HCT116 (cell line): ENCODE measurements around the gene DOCK10. TPM values are rescaled to one million over a fixed set of nuclear protein-coding genes. Genes with fewer than 3 reads are reported as not detected.
"Not testable (repeated sequence)": the region's sequence is repeated elsewhere in the genome, so short reads cannot be mapped to it uniquely, and the experiment has no call there.

Experiments
- ATAC-seq: fragments of 200-7000 bp; cut with Tn5 transposase; 2 replicates; pipeline ENCODE4 v1.9.1; 2020; ENCODE audit warnings: mild to moderate bottlenecking, moderate library complexity
- BruUV-seq: library from RNA; stranded (reverse); fragments of 400-500 nt; replicated peaks from 2 replicates; lab custom pipeline; 2021; lab: Mats Ljungman, UMichigan
- CTCF ChIA-PET: fragments of 300-600 bp; sonication (Branson Sonifier 250); formaldehyde crosslinking; loops from one replicate; lab custom pipeline; 2021; ENCODE audit warnings: antibody characterized with exemption; lab: Charles Lee
- POLR2A ChIA-PET: fragments of 300-600, 350-600 bp; sonication (Branson Sonifier 250); formaldehyde crosslinking; loops from one replicate; lab custom pipeline; 2021; ENCODE audit warnings: antibody characterized with exemption; lab: Charles Lee
- RAD21 ChIA-PET, 2 experiments: fragments of 300-600 bp; sonication (Branson Sonifier 250); formaldehyde crosslinking; loops; one replicate each; lab custom pipeline; 2023; ENCODE audit warnings: low total read pairs in 2 of 2; ENCODE audit not compliant: uncharacterized antibody in 2 of 2, unreplicated experiment in 2 of 2, low non-redundant PET in 1 of 2; lab: Charles Lee
- DNase-seq: peaks from one replicate; pipeline ENCODE4 v3.0.0-alpha.2; 2010; ENCODE audit warnings: low read depth, low spot score
- H2AFZ ChIP-seq: fragments of 200-600 bp; shearing (Covaris generic), sonication (generic); 2 replicates; pipeline ENCODE4 v1.6.1; 2017; ENCODE audit warnings: low read depth, mixed run types, mixed read lengths, antibody characterized with exemption, low read length; ENCODE audit not compliant: poor library complexity, severe bottlenecking
- H3K27ac ChIP-seq: 2 replicates; pipeline ENCODE4 v1.5.1; 2012; ENCODE audit warnings: low read depth, low read length
- H3K27me3 ChIP-seq: fragments of 200-600 bp; sonication (generic); 2 replicates; pipeline ENCODE4 v1.6.1; 2016; ENCODE audit warnings: mixed run types, low read length, mixed read lengths; ENCODE audit not compliant: insufficient read depth
- H3K36me3 ChIP-seq, 2 experiments: fragments of 200-500 bp in 1 of 2; fragments of 200-600 bp in 1 of 2; sonication (Bioruptor generic) in 1 of 2; sonication (generic) in 1 of 2; 2 replicates each; pipeline versions ENCODE4 v1.5.1 to v1.6.1; 2014 to 2016; ENCODE audit warnings: low read length in 2 of 2, inconsistent platforms in 1 of 2, mixed read lengths in 1 of 2, mixed run types in 1 of 2; ENCODE audit not compliant: insufficient read depth in 2 of 2, control insufficient read depth in 1 of 2
- H3K4me1 ChIP-seq, 2 experiments: fragments of 200-600 bp in 1 of 2; sonication (generic) in 1 of 2; 2 replicates each; pipeline versions ENCODE4 v1.5.1 to v1.6.1; 2012 to 2017; ENCODE audit warnings: low read length in 2 of 2, inconsistent platforms in 1 of 2, mild to moderate bottlenecking in 1 of 2, mixed read lengths in 1 of 2, mixed run types in 1 of 2, moderate library complexity in 1 of 2; ENCODE audit not compliant: insufficient read depth in 2 of 2, control insufficient read depth in 1 of 2
- H3K4me2 ChIP-seq: fragments of 200-600 bp; sonication (generic); 2 replicates; pipeline ENCODE4 v1.6.1; 2017; ENCODE audit warnings: mixed run types, low read length, mixed read lengths
- H3K4me3 ChIP-seq, 2 experiments: fragments of 200-600 bp in 1 of 2; sonication (generic) in 1 of 2; replicated peaks in 1 of 2; 2 replicates each; pipeline ENCODE4 v1.5.1; 2011 to 2016; ENCODE audit warnings: low read length in 2 of 2, control low read depth in 1 of 2, low read depth in 1 of 2, mild to moderate bottlenecking in 1 of 2, mixed read lengths in 1 of 2, mixed run types in 1 of 2
- H3K79me2 ChIP-seq: fragments of 200-600 bp; sonication (generic); 2 replicates; pipeline ENCODE4 v1.6.1; 2017; ENCODE audit warnings: mild to moderate bottlenecking, mixed run types, low read length, moderate library complexity, mixed read lengths; ENCODE audit not compliant: insufficient read depth
- H3K9ac ChIP-seq: fragments of 200-600 bp; sonication (generic); 2 replicates; pipeline ENCODE4 v1.6.1; 2016; ENCODE audit warnings: low read length, mixed read lengths
- H3K9me2 ChIP-seq: fragments of 200-600 bp; sonication (generic), shearing (Covaris generic); 2 replicates; pipeline ENCODE4 v1.6.1; 2017; ENCODE audit warnings: mixed run types, mild to moderate bottlenecking, moderate library complexity; ENCODE audit not compliant: insufficient read depth
- H3K9me3 ChIP-seq, 2 experiments: fragments of 200-500 bp in 1 of 2; fragments of 200-600 bp in 1 of 2; sonication (Bioruptor generic) in 1 of 2; sonication (generic) in 1 of 2; 2 replicates each; pipeline ENCODE4 v1.6.1; 2014 to 2017; ENCODE audit warnings: low read length in 2 of 2, mixed read lengths in 2 of 2, inconsistent platforms in 1 of 2, low read depth in 1 of 2, mild to moderate bottlenecking in 1 of 2, mixed run types in 1 of 2, moderate library complexity in 1 of 2; ENCODE audit not compliant: control insufficient read depth in 1 of 2, insufficient read depth in 1 of 2
- H4K20me1 ChIP-seq: fragments of 200-600 bp; sonication (generic), shearing (Covaris generic); 2 replicates; pipeline ENCODE4 v1.6.1; 2017; ENCODE audit warnings: mixed run types, mild to moderate bottlenecking, moderate library complexity; ENCODE audit not compliant: insufficient read depth
- CEBPB ChIP-seq: IDR thresholded peaks from 2 replicates; pipeline ENCODE4 v1.6.1; 2012; ENCODE audit warnings: low read depth
- ELF1 ChIP-seq: IDR thresholded peaks from 2 replicates; pipeline ENCODE4 v1.6.1; 2012; ENCODE audit warnings: low read depth, borderline replicate concordance
- POLR2A ChIP-seq: IDR thresholded peaks from 2 replicates; pipeline ENCODE4 v1.7.0; 2011; ENCODE audit warnings: borderline replicate concordance; ENCODE audit not compliant: insufficient read depth, insufficient read length; ENCODE audit errors: extremely low read depth
- SRF ChIP-seq: IDR thresholded peaks from 2 replicates; pipeline ENCODE4 v1.6.1; 2012; ENCODE audit warnings: low read depth
- ZNF274 ChIP-seq: fragments of 200-500 bp; sonication (Bioruptor generic); IDR thresholded peaks from 2 replicates; pipeline ENCODE4 v1.6.1; 2014; ENCODE audit warnings: mild to moderate bottlenecking, low read depth, low read length, inconsistent platforms
- intact Hi-C: fragments of 100-400 bp; cut with micrococcal nuclease; formaldehyde crosslinking; loops from 2 replicates; pipeline ENCODE4 v1.10.0; 2022
- total RNA-seq: library from RNA; stranded (reverse); gene quantifications from one replicate; pipeline ENCODE4 v1.2.1, GENCODE V29; 2021; ENCODE audit not compliant: unreplicated experiment

DOCK10 gene
- total RNA-seq, 1 experiment from 2014 or later = 0.54 TPM

DNA sequence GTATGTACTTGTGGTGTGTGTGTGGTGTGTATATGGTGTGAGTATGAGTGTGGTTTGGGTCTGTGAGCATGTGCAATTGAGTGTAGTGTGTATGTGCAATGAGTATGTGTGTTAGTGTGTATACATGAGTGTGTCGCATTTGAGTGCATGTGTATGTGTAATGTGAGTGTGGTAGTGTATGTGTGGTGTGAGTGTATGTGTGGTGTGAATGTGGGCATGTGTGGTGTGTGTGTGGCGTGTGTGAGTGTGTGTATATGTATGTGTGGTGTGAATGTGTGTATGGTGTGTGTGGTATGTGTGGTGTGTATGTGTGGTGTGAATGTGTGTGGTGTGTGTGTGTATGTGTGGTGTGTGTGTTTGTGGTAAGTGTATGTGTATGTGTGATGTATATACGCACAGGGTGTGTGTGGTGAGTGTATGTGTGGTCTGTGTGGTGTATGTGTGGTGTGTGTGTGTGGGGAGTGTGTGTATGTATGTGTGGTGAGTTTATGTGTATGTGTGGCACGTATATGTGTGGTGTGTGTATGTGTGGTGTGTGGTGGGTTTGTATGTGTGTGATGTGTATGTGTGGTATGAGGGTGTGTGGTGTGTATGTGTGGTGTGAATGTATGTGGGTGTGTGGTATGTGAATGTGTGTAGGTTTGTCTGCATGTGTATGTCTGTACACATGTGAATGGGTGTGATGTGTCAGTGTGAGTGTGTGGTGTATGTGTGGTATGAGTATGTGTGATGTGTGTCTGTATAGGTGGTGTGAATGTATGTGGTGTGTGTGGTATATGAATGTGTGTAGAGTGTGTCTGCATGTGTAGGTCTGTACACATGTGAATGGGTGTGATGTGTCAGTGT lies 123.4 kb downstream of the DOCK10 start:
- Histone ChIP-seq H3K9me2 (no peaks in the 10 kb centered on the region), H4K20me1 (no peaks in the 10 kb centered on the region), H3K79me2 (no peaks in the 10 kb centered on the region), H3K4me1 (no peaks in the 10 kb centered on the region), H3K9ac (no peak overlapping the region), H3K4me2 (no peak overlapping the region), H3K27ac (no peak overlapping the region), H3K9me3 (no peaks in the 10 kb centered on the region), H2AFZ (no peak overlapping the region), H3K36me3 (no peaks in the 10 kb centered on the region), H3K27me3 (no peaks in the 10 kb centered on the region), H3K4me3 (no peak overlapping the region)
- CTCF ChIA-PET = no interaction called here
- no peak for TF ChIP-seq ELF1
- TF ChIP-seq ZNF274 = no peak
- no peak for TF ChIP-seq CEBPB
- no peak for TF ChIP-seq SRF
- TF ChIP-seq POLR2A = no peak
- RAD21 ChIA-PET = no interaction called here
- DNase-seq (no peak), ATAC-seq (no peak)
- BruUV-seq = no TSS peak
- POLR2A ChIA-PET = no interaction called here
- intact Hi-C loops = no loop called here

DNA sequence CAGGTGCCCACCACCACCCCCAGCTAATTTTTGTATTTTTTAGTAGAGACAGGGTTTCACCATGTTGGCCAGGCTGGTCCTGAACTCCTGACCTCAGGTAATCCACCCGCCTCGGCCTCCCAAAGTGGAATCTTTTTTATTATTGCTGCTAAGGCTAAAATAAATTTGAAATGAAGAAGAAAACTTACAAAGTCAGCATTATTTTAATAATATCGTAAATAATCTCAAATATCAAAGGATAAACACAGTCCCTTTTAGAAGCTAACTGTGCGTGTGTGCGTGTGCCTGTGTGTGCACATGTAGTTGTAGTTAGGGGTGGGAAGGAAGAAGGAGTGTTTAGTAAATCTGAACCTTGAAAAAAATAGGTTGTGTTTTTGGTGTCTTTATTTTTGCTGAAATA lies 125.0 kb downstream of the DOCK10 start:
- H3K9me2 ChIP-seq, H3K4me2 ChIP-seq, H3K4me1 ChIP-seq, H3K79me2 ChIP-seq, DNase-seq, H3K27me3 ChIP-seq, H3K9ac ChIP-seq, intact Hi-C loops, POLR2A ChIA-PET, ATAC-seq, CTCF ChIA-PET, H3K36me3 ChIP-seq, H4K20me1 ChIP-seq, H3K27ac ChIP-seq, BruUV-seq, H3K9me3 ChIP-seq, RAD21 ChIA-PET, H2AFZ ChIP-seq, H3K4me3 ChIP-seq: not testable (repeated sequence)
